OCI-LY3 (cell line): ENCODE results near the gene MTHFSD.

Source experiments
- CTCF ChIP-seq: fragments of 200-600, 300-600 bp; sonication (generic); IDR thresholded peaks from 2 replicates; pipeline ENCODE4 v1.5.1; 2014; ENCODE audit warnings: antibody characterized with exemption, low read length, low read depth
- EZH2phosphoT487 ChIP-seq: fragments of 200-600 bp; shearing (Covaris generic); IDR thresholded peaks from 2 replicates; pipeline ENCODE4 v1.6.1; 2018; ENCODE audit warnings: antibody characterized with exemption, mixed run types, low read depth

GRCh38 chr16:86504315-86505184 lies 50.5 kb downstream of the MTHFSD start:
- TF ChIP-seq CTCF (no peak), EZH2phosphoT487 (no peak)
